GM19452 (cell line): ENCODE results near the gene PRKCA.
"Not testable (repeated sequence)": the region's sequence is repeated elsewhere in the genome, so short reads cannot be mapped to it uniquely, and the experiment has no call there.

Experiments
- ATAC-seq: cut with Tn5 transposase; IDR thresholded peaks from one replicate; pipeline ENCODE4 v1.9.1; 2021; ENCODE audit not compliant: unreplicated experiment

Gene PRKCA

DNA sequence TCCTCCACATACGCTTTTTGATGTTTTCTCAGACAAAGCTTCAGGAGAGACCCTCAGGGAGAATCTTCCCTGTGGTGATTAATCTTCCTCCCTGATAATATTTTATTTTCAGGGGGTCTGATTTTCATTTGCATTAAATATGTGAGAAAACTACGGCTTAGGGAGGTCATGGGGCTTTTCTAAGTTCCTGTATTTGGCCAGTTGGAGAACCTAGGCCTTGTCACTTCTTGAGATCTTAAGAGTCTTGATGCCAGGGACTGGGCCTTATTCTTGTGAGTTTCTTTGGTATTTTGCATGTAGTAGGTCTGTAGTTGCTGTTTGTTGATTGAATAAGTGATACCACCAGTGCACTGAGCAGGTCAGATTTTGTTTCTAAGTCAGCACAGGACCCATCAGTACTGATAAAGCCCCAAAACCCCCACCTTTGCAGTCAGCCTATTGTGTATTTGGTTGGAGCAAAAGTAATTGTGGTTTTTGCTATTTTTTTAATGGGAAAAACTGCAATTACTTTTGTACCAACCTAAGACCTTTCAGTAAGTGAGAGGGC is 130.1 kb downstream of the PRKCA start:
- no peak for ATAC-seq

DNA sequence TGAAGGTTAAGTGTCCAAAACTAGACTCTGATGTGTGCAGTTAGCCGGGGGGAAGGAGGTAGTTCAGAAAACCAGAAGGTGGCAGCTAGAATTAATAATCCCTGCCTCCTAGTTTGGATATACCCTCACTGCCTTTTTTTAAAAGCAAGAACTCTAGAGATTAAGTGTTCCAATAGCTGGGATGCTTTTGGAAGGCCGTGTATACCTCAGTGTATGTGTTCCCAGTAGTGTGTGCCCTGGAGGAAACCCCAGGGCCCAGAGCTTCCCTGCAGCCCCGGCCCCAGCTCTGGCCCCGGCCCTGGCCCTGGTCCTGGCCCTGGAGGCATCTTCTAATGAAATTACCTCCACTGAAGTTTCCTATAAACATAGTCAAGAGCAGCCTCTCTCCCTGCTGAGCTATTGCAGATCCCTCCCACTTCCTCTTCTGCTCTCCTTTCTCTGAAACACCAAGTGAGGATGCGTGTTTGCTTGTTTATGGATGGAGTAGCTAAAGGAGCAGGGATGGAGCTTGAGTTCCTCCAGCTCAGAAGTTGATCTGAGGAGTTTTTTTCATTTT is 130.7 kb downstream of the PRKCA start:
- ATAC-seq = no peak

DNA sequence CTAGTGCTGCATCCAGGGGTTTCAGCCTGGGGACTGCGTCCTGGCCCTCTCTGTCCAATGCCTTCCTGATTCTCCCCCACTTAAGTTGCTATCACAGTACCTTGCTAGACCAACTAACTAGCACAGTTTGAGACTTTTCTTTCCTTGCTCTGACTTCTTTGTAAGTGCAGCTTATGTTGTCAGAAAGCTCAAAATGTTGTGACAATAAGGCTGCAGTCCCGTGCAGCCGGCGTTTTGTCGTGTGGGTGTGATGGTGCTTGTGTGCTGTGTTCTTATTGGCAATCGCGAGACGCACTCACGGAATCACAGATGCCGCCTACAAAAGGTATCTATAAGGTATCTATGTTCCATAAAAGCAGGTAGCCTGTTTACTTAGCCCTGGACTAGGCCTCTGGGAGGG is 132.8 kb downstream of the PRKCA start:
- ATAC-seq = no peak

DNA sequence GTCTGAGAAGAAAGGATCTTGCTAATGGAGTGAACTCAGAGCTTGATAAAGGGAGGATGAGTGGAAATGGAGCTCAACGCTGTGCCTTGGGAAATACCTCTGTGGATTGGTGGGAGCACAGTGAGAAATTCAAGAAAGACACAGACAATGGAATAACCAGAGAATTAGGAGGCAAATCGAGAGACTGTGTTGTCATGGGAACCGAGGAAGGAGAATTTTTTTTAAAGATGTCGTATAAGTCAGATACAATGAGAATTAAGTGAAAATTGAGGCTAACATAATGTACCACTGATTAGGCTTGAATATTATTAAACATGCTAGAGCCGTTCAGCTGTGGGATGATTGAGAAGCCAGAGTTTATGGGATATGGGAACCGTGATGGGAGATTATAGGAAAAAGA is 134.2 kb downstream of the PRKCA start:
- ATAC-seq = no peak

DNA sequence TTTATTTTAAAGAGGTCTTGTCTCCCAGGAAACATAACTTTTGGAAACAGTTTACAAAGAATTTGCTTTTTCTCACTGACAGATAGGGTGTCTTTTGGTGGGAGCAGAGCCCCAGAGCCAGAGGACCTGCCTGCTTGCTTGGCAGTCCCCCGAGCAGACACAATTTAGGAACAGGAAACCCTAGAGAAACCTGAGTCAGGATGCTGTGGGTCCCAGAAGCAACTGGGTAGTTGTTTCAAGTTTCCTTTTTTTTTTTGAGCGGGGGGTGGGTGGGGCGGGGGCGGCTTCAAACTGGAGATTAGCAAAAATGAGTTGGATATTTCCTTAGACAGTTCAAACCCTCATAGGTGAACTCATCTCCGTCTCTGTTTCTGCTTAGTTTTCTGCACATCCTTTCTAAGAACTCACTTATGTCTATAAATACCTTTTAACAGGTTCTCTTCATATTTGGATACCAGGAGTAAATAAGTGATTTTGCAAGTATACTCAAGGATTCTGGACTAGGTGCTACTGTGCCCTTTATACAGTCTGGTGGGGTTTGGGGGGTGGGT is 135.1 kb downstream of the PRKCA start:
- no peak for ATAC-seq

DNA sequence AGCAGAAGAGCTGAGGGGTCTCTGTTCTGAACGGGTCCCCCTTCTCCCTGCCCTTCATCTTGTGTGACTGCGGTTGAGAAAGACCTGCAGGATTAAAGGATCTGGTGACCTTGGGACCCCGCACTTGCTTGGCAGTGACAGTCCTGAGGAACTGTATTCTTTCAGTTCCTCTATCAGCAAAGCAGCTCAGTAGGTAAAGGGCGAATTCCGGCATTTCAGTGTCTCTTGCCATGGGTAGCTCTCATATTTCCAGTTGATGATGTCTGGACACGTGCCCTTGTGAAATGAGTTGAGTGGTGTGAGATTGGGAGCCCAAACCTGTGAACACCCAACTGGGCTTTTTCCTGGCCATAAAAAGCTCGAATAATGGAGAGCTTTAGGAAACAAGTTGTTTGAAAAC is 135.7 kb downstream of the PRKCA start:
- ATAC-seq = no peak

DNA sequence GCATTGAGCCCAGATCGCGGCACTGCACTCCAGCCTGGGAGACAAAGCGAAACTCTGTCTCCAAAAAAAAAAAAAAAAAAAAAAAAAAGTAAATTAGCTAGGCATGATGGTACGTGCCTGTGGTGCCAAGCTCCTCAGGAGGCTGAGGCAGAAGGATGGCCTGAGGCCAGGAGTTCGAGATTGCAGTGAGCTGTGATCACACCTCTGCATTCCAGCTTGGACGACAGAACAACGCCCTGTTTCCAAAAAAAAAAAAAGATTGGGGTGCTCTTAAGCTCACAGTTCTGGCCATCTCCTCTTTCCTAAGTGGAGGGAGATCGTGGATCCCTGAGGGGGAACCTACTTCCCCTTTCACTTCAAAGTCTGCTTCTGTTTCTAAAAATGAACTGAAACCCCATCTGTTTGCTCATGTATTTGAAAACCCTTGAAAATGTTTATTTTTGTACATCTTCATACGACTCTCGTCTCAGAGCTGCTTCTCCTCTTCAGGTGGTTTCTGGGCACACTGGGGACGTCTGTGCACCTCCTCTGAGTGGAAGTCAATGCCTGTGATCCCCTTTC is 138.8 kb downstream of the PRKCA start:
- peak; percentile 86 for ATAC-seq

DNA sequence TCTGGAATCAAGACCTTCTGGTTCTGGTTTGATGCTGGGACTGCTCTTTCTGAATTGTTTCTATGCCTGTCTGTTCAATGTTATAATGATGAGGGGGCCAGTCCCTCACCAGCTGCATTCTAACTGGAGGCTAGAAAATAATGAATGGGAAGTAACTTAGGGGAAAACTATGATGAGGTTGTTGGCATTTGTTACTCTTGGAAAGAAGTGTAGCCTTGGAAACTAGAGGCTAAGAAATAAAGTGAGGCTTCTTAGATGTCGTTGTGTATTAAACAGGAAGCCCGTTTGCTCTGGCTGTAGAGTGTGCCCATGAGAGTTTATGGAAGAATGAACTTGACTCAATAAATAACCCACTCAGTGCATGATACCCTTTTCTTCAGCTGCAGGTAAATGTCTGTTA is 140.8 kb downstream of the PRKCA start:
- no peak for ATAC-seq

DNA sequence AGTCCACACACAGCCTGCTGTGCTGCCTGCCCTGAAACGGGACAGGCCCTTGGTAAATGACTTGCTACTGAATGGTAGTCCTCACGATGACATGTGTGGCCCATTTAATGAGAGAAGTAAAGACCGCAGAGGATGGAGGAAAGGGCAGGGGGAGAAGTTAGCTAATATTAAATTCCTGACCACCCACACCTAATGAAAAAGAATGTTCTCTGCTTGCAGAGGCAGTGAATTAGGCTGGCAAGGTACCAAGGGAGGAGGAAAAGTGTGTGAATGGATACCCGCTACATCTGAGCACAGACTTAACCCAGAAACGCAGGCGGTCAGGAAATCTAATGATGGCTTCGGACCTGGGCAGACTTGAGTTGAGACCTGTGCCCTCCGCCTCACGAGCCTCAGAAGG is 141.2 kb downstream of the PRKCA start:
- no peak for ATAC-seq

DNA sequence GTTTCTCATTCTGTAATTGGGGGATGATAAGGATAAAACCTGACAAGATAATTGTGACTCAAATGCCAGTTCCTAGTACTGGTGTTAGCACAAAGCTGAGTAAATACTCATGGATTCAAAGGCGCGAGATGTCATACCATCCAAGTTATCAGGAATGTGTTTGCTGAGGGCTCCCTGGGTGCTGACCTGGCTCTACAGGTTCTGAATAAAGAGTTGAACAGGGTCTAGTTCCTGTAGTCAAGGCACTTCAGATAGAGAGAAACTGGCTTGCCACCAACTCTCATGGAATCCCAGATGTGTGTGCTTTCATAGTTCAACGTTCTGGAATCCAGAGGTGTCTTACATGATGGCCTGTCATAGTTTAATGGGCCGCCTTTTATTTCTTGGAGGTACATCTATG is 141.6 kb downstream of the PRKCA start:
- no peak for ATAC-seq

DNA sequence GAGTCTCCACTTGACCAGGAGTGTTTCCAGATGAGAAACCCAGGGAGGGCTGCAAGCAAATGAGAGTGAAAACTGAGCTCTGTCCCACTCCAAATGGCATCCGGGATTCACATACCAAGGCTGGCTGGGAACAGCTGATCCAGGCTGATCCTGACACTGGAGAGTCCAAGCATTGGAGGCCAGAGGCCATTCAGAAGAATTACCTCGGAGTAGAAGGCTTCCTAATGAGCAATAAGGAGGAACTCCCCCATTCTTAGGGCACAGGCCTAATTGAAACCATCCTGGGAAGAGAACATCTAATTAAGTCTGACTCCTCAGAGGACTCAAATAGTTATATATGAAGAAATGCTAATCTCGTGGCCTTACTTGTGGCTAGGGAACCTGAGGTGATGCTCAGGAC is 142.8 kb downstream of the PRKCA start:
- no peak for ATAC-seq

DNA sequence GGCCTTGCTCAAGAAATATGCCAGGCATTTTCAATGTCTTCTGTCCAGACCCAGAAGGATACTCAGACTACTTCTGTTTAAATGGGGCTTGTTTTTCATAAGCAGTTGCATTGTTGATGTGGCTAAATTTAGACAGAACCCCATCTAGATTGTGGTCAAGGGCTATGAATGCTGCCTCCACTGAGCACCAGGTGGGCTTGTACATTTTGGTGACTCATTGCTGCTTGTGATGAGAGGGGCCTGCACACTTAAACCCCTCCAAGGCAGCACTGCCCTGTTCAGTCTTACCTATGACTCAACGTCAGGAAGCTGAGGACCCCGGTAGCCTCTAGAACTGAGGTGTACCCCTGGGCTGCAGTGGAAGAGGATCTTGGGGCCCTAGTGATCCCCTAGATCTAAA is 144.0 kb downstream of the PRKCA start:
- no peak for ATAC-seq

DNA sequence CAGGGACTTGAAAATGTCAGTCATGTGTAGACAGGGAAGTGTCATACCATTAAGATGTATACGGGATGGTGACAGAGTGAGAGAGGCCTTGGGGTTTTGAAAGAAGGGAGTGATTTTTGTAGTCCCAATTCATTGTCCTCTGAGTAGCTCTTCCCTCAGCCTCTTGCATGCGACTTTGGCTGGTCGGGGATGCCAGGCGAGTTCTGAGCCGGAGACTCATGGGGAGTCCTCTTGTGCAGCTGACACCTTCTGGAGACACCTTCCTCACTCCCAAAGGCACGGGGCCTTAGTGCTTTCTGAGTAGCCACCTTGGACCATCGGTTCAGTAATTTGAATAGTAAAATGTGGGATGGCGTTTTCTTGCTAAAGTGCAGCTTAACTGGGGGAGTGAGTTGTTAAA is 144.7 kb downstream of the PRKCA start:
- ATAC-seq = no peak

DNA sequence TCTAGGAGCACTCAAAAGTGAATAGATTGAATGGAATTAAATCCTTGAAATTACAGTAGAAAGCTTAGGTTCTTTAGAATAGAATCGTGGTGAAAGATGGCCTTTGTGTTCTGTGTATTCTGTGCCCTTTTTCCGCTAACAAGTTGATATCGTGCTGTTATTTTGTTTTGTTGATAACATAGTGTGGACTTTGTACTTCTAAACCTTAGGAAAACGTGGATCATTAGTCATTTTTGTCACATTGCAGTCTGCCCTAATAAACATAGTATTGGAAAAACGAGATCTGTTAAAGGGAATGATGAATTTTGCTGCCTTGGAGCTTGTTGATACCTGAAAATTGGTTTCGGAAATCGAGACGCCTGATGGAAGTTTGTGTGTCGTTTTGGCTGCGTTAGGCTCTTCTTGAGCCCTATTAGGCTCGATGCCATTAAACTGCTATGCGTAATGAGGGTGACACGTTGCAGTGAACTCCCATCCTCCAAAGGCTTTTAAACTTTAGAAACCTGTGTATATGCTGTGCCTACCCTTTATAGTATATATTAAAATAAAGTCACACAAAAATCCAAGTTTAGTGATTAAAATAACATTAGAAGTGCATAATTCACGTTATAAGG is 145.7 kb downstream of the PRKCA start:
- no peak for ATAC-seq

DNA sequence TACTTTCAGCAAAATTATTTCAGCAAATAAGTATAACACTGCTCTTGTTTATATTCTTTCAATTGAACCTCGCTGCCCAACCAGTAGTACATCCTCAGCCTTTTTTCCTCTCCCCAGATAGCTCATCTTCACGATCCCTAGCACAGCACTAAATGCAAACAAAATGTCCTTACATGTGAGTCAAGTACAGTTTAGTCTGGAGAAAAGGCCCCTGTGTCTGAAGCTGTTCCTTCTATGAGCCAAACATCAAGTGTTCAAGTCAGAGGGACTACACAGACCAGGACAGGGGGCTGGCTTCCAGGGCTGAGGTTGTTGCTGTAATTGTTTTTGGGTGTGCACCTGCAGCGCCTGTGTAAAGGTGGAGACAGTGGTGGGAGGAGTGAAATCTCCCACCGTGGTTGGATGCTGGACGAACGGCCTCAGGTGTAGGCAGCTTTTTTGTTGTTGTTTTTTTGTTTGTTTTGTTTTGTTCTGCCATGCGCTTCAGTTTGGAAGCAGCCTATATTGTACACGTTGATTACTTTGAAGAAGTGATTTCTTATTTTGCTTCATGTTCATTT is 147.1 kb downstream of the PRKCA start:
- ATAC-seq = no peak

DNA sequence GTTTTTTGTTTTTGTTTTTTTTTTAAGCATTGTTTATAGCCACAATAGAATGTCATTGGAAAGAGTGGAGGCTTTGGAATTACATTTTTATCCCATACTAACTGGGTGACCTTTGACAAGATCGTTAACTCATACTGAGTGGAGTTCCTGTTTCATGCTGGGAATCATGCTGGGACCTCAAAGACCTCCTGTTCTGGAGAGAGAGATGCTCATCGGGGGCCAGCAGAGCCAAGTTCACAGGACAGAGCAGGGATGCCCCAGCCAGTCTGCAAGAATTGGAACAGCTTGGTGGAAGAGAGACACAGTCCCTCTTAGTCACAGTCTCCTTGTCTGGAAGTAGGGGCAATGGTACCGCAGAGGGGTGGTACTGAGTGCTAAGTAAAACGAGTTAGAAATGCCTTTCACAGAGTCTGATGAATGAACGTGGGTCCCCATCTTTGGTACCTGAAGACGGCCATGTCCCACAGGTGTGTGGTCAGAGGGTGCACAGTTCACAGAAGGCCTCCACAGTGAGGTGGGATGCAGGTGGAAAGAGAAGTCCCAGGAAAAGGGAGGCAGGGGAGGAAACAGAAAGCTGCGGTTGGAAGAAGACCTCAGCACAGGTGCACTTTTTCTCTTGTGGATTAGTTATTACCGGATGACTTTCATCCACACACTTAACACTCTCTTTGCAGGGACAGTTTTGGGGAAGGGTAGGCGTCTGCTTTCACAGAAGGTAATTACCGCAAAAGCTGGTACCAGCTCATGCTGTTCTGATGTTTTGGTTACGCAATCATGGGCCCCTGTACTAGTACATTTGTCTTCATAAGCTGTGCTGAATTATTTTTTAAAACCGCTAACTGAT is 147.8 kb downstream of the PRKCA start:
- no peak for ATAC-seq

DNA sequence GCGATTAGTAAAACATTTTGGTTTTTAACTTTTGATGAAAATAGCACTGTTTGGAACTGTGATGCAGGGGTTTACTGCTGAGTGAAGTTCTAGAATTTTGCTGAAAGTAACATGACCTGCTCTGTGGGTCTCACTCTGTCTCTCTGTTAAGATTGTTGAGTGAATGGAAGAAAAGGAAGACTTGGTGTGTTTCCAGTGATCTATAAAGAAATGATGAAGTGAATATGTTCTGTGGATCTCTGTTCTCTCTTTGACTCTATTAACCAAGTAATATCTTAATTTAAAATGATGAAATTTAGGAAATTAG is 148.4 kb downstream of the PRKCA start:
- no peak for ATAC-seq

DNA sequence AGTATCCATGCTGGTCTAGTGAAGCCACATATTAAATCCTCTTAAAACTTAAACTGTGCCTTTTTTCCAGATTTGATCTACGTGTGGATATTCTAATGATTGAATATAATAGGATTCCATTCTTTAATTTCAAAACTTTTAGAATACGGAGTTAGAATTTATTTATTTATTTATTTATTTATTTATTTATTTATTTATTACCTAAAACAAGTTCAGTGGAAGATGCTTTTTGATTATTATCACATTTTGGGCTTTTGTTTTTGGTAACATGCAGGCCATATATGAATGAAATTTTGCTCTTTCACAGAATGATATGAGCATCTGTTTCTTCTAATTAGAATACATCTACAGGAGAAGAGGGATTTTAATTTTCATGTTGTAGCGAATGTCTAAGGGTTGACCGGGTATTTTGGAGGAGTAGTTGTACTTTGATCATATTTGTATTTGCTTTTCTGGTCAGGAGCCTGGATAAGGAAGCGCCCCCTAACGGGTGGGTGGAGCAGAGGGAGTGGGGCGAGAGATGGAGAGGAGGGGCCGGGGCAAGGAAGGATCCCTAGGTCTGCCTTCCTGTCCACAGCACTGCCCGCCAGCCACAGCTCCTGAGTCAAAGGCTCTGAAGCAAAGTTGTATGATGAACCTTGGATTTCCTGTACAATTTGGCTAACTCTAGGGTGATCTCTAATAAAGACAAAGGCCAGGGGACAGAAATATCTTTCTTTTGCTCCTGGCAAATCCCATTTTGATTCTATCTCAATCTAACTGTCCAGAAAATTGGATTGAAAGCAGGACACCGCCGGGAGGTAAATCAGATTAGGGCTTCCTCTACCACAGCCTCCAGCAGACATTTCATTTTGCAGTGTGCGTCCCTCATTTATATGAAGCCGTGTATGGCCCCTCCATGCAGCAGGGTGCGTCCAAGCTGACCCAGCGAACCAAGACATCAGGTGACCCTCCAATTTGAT is 149.1 kb downstream of the PRKCA start:
- no peak for ATAC-seq

DNA sequence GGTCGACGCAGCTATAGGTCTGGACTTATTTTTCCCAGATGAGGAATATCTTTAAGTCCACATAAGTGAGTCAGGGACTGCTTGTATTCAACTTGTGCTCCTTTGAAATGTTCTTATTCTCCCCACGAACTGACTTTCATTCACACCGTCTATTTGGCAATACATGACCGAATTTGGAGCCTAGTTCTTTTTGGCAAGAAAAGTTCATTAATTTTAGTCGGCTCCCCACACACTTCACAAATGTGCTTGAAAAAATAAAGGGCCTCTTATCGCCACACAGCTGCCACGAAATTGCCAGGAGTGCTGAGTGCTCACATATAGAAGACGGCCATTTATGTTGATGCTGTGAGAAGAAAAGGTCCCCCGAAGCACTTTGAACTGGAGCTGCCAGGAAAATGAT is 152.6 kb downstream of the PRKCA start:
- no peak for ATAC-seq

DNA sequence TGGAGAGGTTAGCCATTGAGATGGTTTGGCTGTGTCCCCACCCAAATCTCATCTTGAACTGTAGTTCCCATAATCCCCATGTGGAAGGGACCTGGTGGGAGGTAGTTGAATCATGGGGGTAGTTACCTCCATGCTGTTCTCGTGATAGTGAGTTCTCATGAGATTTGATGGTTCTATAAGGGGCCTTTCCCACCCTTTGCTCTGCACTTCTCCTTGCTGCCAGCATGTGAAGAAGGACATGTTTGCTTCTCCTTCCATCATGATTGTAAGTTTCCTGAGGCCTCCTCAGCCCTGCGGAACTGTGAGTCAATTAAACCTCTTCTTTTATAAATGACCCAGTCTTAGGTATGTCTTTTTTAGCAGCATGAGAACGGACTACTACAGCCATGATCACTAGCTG is 155.1 kb downstream of the PRKCA start:
- not testable (repeated sequence) for ATAC-seq
